Mucosa of descending colon (tissue), 3 donors: ENCODE results near the gene CASTOR1. TPM values are rescaled to one million over a fixed set of nuclear protein-coding genes. Genes with fewer than 3 reads are reported as not detected.

Source experiments
- ATAC-seq: fragments of 200-7000 bp; cut with Tn5 transposase; one replicate; pipeline ENCODE4 v1.9.1; 2020; ENCODE audit warnings: mild to moderate bottlenecking, moderate library complexity
- DNase-seq, 3 donors: peaks; one replicate each; pipeline ENCODE4 v3.0.0-alpha.2; 2020
- H3K36me3 ChIP-seq: fragments of 200-600 bp; one replicate; pipeline ENCODE4 v1.8.0; 2021; ENCODE audit warnings: low read depth, mild to moderate bottlenecking
- H3K4me1 ChIP-seq: fragments of 200-600 bp; one replicate; pipeline ENCODE4 v1.8.0; 2021; ENCODE audit warnings: low read depth, mild to moderate bottlenecking
- H3K4me3 ChIP-seq: fragments of 200-600 bp; one replicate; pipeline ENCODE4 v1.8.0; 2021; ENCODE audit warnings: mild to moderate bottlenecking
- H3K9me3 ChIP-seq: fragments of 200-600 bp; one replicate; pipeline ENCODE4 v1.8.0; 2021; ENCODE audit warnings: mild to moderate bottlenecking
- intact Hi-C, 2 donors: fragments of 100-400 bp; cut with DNase I in 1 of 2; cut with micrococcal nuclease in 1 of 2; formaldehyde crosslinking; loops; one replicate each; pipeline versions ENCODE4 v1.11.0 to v1.11.1; 2022; cut with DNase I, micrococcal nuclease
- total RNA-seq, 3 donors: library from RNA; stranded (reverse); fragmentation: NEBNext Ultra II Directional in 2 of 3; extraction: Animal tissue kit (Norgen Biotek cat#: 25700) in 2 of 3; gene quantifications; one replicate each; pipeline versions ENCODE4 v1.2.1 to v1.2.4, GENCODE V29; 2021 to 2023
- TF ChIP-seq, protein P1 (sequence below): fragments of 200-600 bp; IDR thresholded peaks from one replicate; pipeline ENCODE4 v1.8.0; 2022; ENCODE audit warnings: antibody characterized with exemption, mild to moderate bottlenecking
- donor health status: DM: no; HTN: no; CAD: no; lungs with moderate emphysema.
- donor health status: DM: no; HTN: no; CAD: no.
- donor health status: DM: no; HTN: yes; CAD: no.

The CASTOR1 gene
- total RNA-seq, 3 donors from 2014 or later: 6.1 to 8.4 (median 7.6) TPM

GRCh38 chr22:30317778-30318177 lies 28.5 kb upstream of the CASTOR1 start:
- DNase-seq: no peak
- Histone ChIP-seq H3K4me3 (no peak overlapping the region), H3K9me3 (no peaks in the 10 kb centered on the region), H3K4me1 (peaks cover 33% of the 10 kb centered on the region), H3K36me3 (no peaks in the 10 kb centered on the region)
- intact Hi-C loops: no loop called here
- TF ChIP-seq, protein P1, sequence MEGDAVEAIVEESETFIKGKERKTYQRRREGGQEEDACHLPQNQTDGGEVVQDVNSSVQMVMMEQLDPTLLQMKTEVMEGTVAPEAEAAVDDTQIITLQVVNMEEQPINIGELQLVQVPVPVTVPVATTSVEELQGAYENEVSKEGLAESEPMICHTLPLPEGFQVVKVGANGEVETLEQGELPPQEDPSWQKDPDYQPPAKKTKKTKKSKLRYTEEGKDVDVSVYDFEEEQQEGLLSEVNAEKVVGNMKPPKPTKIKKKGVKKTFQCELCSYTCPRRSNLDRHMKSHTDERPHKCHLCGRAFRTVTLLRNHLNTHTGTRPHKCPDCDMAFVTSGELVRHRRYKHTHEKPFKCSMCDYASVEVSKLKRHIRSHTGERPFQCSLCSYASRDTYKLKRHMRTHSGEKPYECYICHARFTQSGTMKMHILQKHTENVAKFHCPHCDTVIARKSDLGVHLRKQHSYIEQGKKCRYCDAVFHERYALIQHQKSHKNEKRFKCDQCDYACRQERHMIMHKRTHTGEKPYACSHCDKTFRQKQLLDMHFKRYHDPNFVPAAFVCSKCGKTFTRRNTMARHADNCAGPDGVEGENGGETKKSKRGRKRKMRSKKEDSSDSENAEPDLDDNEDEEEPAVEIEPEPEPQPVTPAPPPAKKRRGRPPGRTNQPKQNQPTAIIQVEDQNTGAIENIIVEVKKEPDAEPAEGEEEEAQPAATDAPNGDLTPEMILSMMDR: no peak
- no peak for ATAC-seq

GRCh38 chr22:30315962-30316576 lies 26.8 kb upstream of the CASTOR1 start:
- intact Hi-C loops: no loop called here
- no peaks in the 10 kb centered on the region for H3K9me3 ChIP-seq
- ATAC-seq: no peak
- TF ChIP-seq, protein P1: no peak
- no peak overlapping the region for H3K4me3 ChIP-seq
- peaks cover 50% of the 10 kb centered on the region for H3K4me1 ChIP-seq
- no peaks in the 10 kb centered on the region for H3K36me3 ChIP-seq
- no peak for DNase-seq

- TF ChIP-seq, protein P1: no peak
- ATAC-seq: no peak
- intact Hi-C loops: no loop called here
- H3K9me3 ChIP-seq: no peaks in the 10 kb centered on the region
- H3K36me3 ChIP-seq: no peaks in the 10 kb centered on the region
- H3K4me1 ChIP-seq: peaks cover 57% of the 10 kb centered on the region
- DNase-seq: no peak
- H3K4me3 ChIP-seq: no peak overlapping the region
Measured at GRCh38 chr22:30314915-30315314, 25.6 kb upstream of the CASTOR1 start.

DNA sequence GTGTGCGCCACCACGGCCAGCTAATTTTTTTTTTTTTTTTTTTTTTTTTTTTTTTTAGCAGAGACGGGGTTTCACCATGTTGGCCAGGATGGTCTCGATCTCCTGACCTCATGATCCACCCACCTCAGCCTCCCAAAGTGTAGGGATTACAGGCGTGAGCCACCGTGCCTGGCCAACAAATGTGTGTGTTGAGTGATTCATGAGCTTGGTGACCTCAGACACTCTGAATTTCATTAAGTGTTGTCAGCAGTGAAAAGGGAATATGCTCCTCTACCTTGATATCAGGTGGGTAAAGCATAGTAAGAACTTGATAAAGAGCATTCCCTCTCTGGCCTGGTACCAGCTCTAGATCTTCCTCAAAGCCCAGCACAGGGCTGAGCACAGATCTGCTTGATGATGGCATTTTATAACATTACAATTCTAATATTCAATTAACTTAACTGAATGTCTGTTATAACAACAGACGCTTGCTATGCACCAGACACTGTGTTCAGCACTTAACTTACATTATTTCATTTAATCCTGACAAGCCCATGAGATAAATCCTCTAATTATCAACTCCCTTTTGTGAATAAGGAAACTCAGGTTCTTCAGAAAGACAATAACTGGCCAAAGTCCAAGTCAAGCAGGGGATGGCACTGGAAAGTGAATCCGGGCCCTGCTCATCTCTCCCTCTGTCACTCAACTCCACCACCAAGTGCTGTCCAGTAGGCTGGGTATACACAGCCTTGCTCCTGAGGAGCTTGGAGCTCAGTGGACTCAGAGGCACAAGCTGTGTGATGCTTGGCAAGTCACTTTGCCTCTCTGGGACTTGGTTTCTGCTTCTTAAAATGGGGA lies 24.4 kb upstream of the CASTOR1 start:
- DNase-seq (no peak), ATAC-seq (no peak)
- peaks cover 67% of the 10 kb centered on the region for H3K4me1 ChIP-seq
- no peaks in the 10 kb centered on the region for H3K9me3 ChIP-seq
- no peaks in the 10 kb centered on the region for H3K36me3 ChIP-seq
- intact Hi-C loops: no loop called here
- TF ChIP-seq, protein P1: no peak
- H3K4me3 ChIP-seq: no peak overlapping the region

DNA sequence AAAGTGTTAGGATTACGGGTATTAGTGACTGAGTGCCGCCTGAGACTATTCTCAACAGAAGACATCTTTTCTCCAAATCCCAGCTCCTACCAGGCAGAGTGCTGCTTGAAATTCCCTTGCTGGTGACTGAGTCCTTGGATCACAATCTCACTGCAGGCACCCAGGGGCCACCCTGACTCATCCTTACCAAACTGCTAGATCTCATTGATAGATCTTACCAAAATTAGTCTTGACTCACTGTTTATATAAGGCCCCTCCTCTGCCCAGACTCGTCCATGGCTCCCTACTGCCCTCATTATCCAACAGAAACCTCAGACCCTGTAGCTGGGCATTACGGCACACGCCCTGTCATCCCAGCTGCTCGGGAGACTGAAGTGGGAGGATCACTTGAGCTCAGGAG lies 22.7 kb upstream of the CASTOR1 start:
- TF ChIP-seq, protein P1: no peak
- Histone ChIP-seq H3K36me3 (no peaks in the 10 kb centered on the region), H3K9me3 (no peaks in the 10 kb centered on the region), H3K4me3 (no peak overlapping the region), H3K4me1 (peaks cover 75% of the 10 kb centered on the region)
- DNase-seq (no peak), ATAC-seq (peak; percentile 1)
- intact Hi-C loops: no loop called here
